Body of pancreas (tissue), 4 donors: Measurements from ENCODE around the gene GTSF1L.

Experiments
- POLR2A ChIP-seq, 3 donors: fragments of 450-650 bp; IDR thresholded peaks; one replicate each; pipeline ENCODE4 v1.6.1; 2016; ENCODE audit warnings: antibody characterized with exemption in 3 of 3, mild to moderate bottlenecking in 2 of 3
- TF ChIP-seq, protein P1 (sequence below), 7 experiments: fragments of 450-650 bp in 4 of 7; fragments of 200-600 bp in 3 of 7; sonication (generic) in 3 of 7; IDR thresholded peaks; one replicate each; pipeline ENCODE4 v1.5.1; 2016 to 2019; ENCODE audit warnings: antibody characterized with exemption in 7 of 7

- TF ChIP-seq, protein P1, sequence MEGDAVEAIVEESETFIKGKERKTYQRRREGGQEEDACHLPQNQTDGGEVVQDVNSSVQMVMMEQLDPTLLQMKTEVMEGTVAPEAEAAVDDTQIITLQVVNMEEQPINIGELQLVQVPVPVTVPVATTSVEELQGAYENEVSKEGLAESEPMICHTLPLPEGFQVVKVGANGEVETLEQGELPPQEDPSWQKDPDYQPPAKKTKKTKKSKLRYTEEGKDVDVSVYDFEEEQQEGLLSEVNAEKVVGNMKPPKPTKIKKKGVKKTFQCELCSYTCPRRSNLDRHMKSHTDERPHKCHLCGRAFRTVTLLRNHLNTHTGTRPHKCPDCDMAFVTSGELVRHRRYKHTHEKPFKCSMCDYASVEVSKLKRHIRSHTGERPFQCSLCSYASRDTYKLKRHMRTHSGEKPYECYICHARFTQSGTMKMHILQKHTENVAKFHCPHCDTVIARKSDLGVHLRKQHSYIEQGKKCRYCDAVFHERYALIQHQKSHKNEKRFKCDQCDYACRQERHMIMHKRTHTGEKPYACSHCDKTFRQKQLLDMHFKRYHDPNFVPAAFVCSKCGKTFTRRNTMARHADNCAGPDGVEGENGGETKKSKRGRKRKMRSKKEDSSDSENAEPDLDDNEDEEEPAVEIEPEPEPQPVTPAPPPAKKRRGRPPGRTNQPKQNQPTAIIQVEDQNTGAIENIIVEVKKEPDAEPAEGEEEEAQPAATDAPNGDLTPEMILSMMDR (IDR thresholded peaks at IDR 0.05), result no peak
- no peak for TF ChIP-seq POLR2A (IDR thresholded peaks at IDR 0.05)
These were observed 41.1 kb upstream of the GTSF1L start for GRCh38 chr20:43767686-43768474.
